Gastrocnemius medialis (tissue), 4 donors: Measurements from ENCODE around the gene EIF1AX.

Source experiments
- CTCF ChIP-seq, 5 experiments: fragments of 450-650 bp in 3 of 5; fragments of 200-600 bp in 2 of 5; sonication (generic) in 2 of 5; IDR thresholded peaks in 4 of 5; conservative IDR thresholded peaks in 1 of 5; 1 replicate in 4 of 5; 2 replicates in 1 of 5; pipeline ENCODE4 v1.5.1; 2016 to 2019; ENCODE audit warnings: antibody characterized with exemption in 5 of 5, mild to moderate bottlenecking in 3 of 5, moderate library complexity in 3 of 5
- POLR2A ChIP-seq, 2 donors: fragments of 450-650 bp; IDR thresholded peaks; one replicate each; pipeline ENCODE4 v1.6.1; 2017; ENCODE audit warnings: antibody characterized with exemption in 2 of 2, mild to moderate bottlenecking in 2 of 2, moderate library complexity in 2 of 2

- TF ChIP-seq CTCF (IDR thresholded peaks at IDR 0.05 in 4 of 5, conservative IDR thresholded peaks at IDR 0.05 in 1 of 5), result no peak
- TF ChIP-seq POLR2A (IDR thresholded peaks at IDR 0.05), result no peak
These were observed 30.4 kb downstream of the EIF1AX start for GRCh38 chrX:20111271-20111670.
